Prostate gland (tissue), 2 donors: ENCODE data around the gene FAM83C. TPM values are rescaled to one million over a fixed set of nuclear protein-coding genes. Genes with fewer than 3 reads are reported as not detected.

Source experiments
- DNase-seq: peaks from one replicate; pipeline ENCODE4 v3.0.0-alpha.2; 2019; ENCODE audit warnings: low spot score
- H3K27ac ChIP-seq, 2 donors: fragments of 200-600 bp; sonication (generic); 2 replicates each; pipeline ENCODE4 v1.5.1; 2017 to 2019
- H3K27me3 ChIP-seq: fragments of 200-600 bp; sonication (generic); replicated peaks from 2 replicates; pipeline ENCODE4 v1.5.1; 2019; ENCODE audit not compliant: insufficient read depth
- H3K36me3 ChIP-seq, 2 donors: fragments of 200-600 bp; sonication (generic); 1 replicate in 1 of 2; 2 replicates in 1 of 2; pipeline versions ENCODE4 v1.5.1 to v1.8.1; 2017 to 2019
- H3K4me1 ChIP-seq: fragments of 200-600 bp; sonication (generic); replicated peaks from 2 replicates; pipeline ENCODE4 v1.5.1; 2019
- H3K4me3 ChIP-seq, 2 donors: fragments of 200-600 bp; sonication (generic); 2 replicates each; pipeline ENCODE4 v1.5.1; 2017 to 2019
- H3K9me3 ChIP-seq: fragments of 200-600 bp; sonication (generic); 2 replicates; pipeline ENCODE4 v1.5.1; 2017
- CTCF ChIP-seq, 4 experiments: fragments of 200-600 bp in 2 of 4; fragments of 450-650 bp in 2 of 4; sonication (generic) in 2 of 4; IDR thresholded peaks; 1 replicate in 3 of 4; 2 replicates in 1 of 4; pipeline ENCODE4 v1.5.1; 2016 to 2019; ENCODE audit warnings: antibody characterized with exemption in 4 of 4, mild to moderate bottlenecking in 2 of 4, moderate library complexity in 2 of 4
- POLR2A ChIP-seq: fragments of 450-650 bp; IDR thresholded peaks from one replicate; pipeline ENCODE4 v1.6.1; 2016; ENCODE audit warnings: antibody characterized with exemption, mild to moderate bottlenecking
- POLR2AphosphoS5 ChIP-seq: sonication (generic); formaldehyde crosslinking; IDR thresholded peaks from one replicate; pipeline ENCODE4 v1.6.1; 2017; ENCODE audit warnings: antibody characterized with exemption
- WGBS: methylation state at CpG from one replicate; pipeline ENCODE4 v1.1.5; 2018; 5-methylcytosine and 5-hydroxymethylcytosine counted together
- intact Hi-C: fragments of 100-400 bp; cut with DNase I; formaldehyde crosslinking; loops from one replicate; pipeline ENCODE4 v1.14.2; 2022
- total RNA-seq, 2 donors: library from RNA; depleted of rRNA; stranded (reverse); fragments of >200 nt; gene quantifications; one replicate each; pipeline ENCODE4 v1.1.0, GENCODE V29; 2016

FAM83C gene
- total RNA-seq, 2 donors from 2014 or later, result 0.28 to 0.36 TPM

GRCh38 chr20:35284267-35284991 lies 7.8 kb downstream of the FAM83C start, which contains the start of gene EIF6:
Gene EIF6 (minus strand): TSS chr20:35284772. CDS start chr20:35284487, 285 bp downstream.
- peak; percentile 11 for TF ChIP-seq POLR2A
- peak; percentile 63 for TF ChIP-seq POLR2AphosphoS5
- TF ChIP-seq CTCF (IDR thresholded peaks at IDR 0.05), result no peak
- Histone ChIP-seq H3K9me3 (no peaks in the 10 kb centered on the region), H3K27ac (peak within 1 kb of the TSS; percentile 71 to 80), H3K4me3 (peak within 1 kb of the TSS; percentile 66 to 87), H3K4me1 (no peaks in the 10 kb centered on the region), H3K36me3 (no peaks in the 10 kb centered on the region), H3K27me3 (no peaks in the 10 kb centered on the region)
- DNase-seq, result peak; percentile 40
- WGBS, result 2% methylated on average over 54 of the region's 61 CpGs
- intact Hi-C loops, result no loop called here

- peak overlapping the region; percentile 66 to 87 for H3K4me3 ChIP-seq
- intact Hi-C loops, result no loop called here
- 16% methylated on average over 24 of the region's 24 CpGs for WGBS
Observed at GRCh38 chr20:35283441-35284266, 8.6 kb downstream of the FAM83C start.

GRCh38 chr20:35281506-35282101 lies 10.6 kb downstream of the FAM83C start:
- peaks cover 11% of the 10 kb centered on the region for H3K4me1 ChIP-seq
- no peaks in the 10 kb centered on the region for H3K36me3 ChIP-seq
- no peaks in the 10 kb centered on the region for H3K27me3 ChIP-seq
- H3K27ac ChIP-seq, result no peak overlapping the region
- H3K9me3 ChIP-seq, result no peaks in the 10 kb centered on the region
- DNase-seq, result no peak
- no peak overlapping the region for H3K4me3 ChIP-seq
- intact Hi-C loops, result no loop called here
- TF ChIP-seq POLR2A (no peak), CTCF (IDR thresholded peaks at IDR 0.05) (no peak), POLR2AphosphoS5 (no peak)
- 96% methylated on average over 10 of the region's 10 CpGs for WGBS

More at GRCh38 chr20:35283441-35284266, 8.6 kb downstream of the FAM83C start:
- DNase-seq, result no peak
- no peaks in the 10 kb centered on the region for H3K4me1 ChIP-seq
- no peaks in the 10 kb centered on the region for H3K27me3 ChIP-seq
- no peaks in the 10 kb centered on the region for H3K36me3 ChIP-seq
- no peaks in the 10 kb centered on the region for H3K9me3 ChIP-seq
- peak overlapping the region; percentile 71 to 80 for H3K27ac ChIP-seq
- TF ChIP-seq POLR2AphosphoS5 (no peak), POLR2A (no peak), CTCF (IDR thresholded peaks at IDR 0.05) (no peak)

- 91% methylated on average over 6 of the region's 6 CpGs for WGBS
- Histone ChIP-seq H3K27ac (no peak overlapping the region), H3K36me3 (no peaks in the 10 kb centered on the region), H3K4me1 (peaks cover 17% of the 10 kb centered on the region), H3K27me3 (no peaks in the 10 kb centered on the region), H3K9me3 (no peaks in the 10 kb centered on the region), H3K4me3 (no peak overlapping the region)
- intact Hi-C loops, result no loop called here
- TF ChIP-seq POLR2AphosphoS5 (no peak), POLR2A (no peak), CTCF (IDR thresholded peaks at IDR 0.05) (no peak)
- DNase-seq, result no peak
Observed at GRCh38 chr20:35280523-35280922, 11.7 kb downstream of the FAM83C start.
